ENCODE measurements around the gene CD300A. TPM values are rescaled to one million over a fixed set of nuclear protein-coding genes. Genes with fewer than 3 reads are reported as not detected.

CD300A gene
- total and polyA plus RNA-seq, 12 donors, result 1.6 to 26.6 (median 12.8) TPM

DNA sequence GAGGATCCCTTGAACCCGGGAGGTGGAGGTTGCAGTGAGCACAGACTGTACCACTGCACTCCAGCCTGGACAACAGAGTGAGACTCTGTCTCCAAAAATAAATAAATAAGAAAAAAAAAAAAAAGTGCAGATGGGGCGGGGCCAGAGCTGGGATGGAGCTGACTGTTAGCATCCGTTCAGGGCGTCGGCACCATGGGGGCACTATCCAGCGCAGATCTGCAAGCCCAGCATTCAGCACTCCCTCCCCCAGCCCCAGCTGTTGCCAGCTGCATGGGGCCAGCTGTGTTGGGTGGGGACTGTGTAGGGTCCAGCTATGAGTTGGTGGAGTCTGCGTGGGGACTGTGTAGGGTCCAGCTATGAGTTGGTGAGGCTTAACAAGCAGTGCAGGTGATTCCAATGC is 21.3 kb upstream of the CD300A start:
- H3K27ac ChIP-seq, result peak overlapping the region in 2 of 5 donors; percentile 91 to 96
- H3K36me3 ChIP-seq (replicated peaks in 1 of 2), result no peaks in the 10 kb centered on the region
- H3K4me3 ChIP-seq, result no peak overlapping the region
- peaks cover 27 to 34% of the 10 kb centered on the region in 2 donors for H3K4me1 ChIP-seq (replicated peaks in 1 of 2)
- no peaks in the 10 kb centered on the region for H3K9me3 ChIP-seq (replicated peaks in 1 of 3)
- DNase-seq, result no peak
- H3K27me3 ChIP-seq, result no peaks in the 10 kb centered on the region
- TF ChIP-seq, protein P1, sequence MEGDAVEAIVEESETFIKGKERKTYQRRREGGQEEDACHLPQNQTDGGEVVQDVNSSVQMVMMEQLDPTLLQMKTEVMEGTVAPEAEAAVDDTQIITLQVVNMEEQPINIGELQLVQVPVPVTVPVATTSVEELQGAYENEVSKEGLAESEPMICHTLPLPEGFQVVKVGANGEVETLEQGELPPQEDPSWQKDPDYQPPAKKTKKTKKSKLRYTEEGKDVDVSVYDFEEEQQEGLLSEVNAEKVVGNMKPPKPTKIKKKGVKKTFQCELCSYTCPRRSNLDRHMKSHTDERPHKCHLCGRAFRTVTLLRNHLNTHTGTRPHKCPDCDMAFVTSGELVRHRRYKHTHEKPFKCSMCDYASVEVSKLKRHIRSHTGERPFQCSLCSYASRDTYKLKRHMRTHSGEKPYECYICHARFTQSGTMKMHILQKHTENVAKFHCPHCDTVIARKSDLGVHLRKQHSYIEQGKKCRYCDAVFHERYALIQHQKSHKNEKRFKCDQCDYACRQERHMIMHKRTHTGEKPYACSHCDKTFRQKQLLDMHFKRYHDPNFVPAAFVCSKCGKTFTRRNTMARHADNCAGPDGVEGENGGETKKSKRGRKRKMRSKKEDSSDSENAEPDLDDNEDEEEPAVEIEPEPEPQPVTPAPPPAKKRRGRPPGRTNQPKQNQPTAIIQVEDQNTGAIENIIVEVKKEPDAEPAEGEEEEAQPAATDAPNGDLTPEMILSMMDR (IDR thresholded peaks at IDR 0.05), result no peak
- no peak for TF ChIP-seq POLR2A (IDR thresholded peaks at IDR 0.05)
- 77 to 94% (median 88%) methylated on average over 7 of the region's 7 CpGs for WGBS, 4 donors
- intact Hi-C loops (cut with DNase I), result no loop called here

DNA sequence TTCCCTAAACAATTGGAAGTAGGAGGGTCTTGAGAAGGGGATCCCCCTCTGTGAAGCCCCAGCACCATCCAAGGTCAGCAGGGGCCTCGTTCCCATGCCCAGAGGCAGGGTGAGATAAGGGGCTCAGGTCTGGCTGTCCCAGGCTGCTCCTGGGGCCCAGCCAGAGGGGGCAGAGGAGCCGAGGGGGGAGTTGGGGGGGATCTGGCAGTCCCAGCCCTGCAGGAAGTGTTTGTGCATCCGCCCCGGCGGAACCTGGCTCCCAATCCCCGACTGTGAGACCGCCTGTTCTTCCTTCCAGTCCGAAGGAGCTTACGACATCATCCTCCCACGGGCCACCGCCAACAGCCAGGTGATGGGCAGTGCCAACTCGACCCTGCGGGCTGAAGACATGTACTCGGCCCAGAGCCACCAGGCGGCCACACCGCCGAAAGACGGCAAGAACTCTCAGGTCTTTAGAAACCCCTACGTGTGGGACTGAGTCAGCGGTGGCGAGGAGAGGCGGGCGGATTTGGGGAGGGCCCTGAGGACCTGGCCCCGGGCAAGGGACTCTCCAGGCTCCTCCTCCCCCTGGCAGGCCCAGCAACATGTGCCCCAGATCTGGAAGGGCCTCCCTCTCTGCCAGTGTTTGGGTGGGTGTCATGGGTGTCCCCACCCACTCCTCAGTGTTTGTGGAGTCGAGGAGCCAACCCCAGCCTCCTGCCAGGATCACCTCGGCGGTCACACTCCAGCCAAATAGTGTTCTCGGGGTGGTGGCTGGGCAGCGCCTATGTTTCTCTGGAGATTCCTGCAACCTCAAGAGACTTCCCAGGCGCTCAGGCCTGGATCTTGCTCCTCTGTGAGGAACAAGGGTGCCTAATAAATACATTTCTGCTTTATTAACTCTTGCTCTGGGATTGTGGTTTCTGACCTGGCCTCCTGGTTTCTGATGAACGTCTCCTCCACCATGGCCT is 19.6 kb upstream of the CD300A start:
- WGBS, 4 donors, result 63 to 79% (median 66%) methylated on average over 13 to 31 of the region's 31 CpGs
- no peaks in the 10 kb centered on the region for H3K9me3 ChIP-seq (replicated peaks in 1 of 3)
- H3K27ac ChIP-seq, result peak overlapping the region in 4 of 5 donors; percentile 5 to 80 (median 56)
- no peaks in the 10 kb centered on the region for H3K36me3 ChIP-seq (replicated peaks in 1 of 2)
- H3K27me3 ChIP-seq, result no peaks in the 10 kb centered on the region
- TF ChIP-seq POLR2A (IDR thresholded peaks at IDR 0.05), result no peak
- TF ChIP-seq, protein P1 (IDR thresholded peaks at IDR 0.05), result no peak
- DNase-seq, result peak; percentile 24 to 82 (median 50)
- H3K4me1 ChIP-seq (replicated peaks in 1 of 2), result peaks cover 27 to 32% of the 10 kb centered on the region in 2 donors
- no peak overlapping the region for H3K4me3 ChIP-seq
- intact Hi-C loops (cut with DNase I), result no loop called here

GRCh38 chr17:74447628-74448159 is 18.7 kb upstream of the CD300A start:
- TF ChIP-seq, protein P1 (IDR thresholded peaks at IDR 0.05), result no peak
- no peak for TF ChIP-seq POLR2A (IDR thresholded peaks at IDR 0.05)
- no peak overlapping the region for H3K4me3 ChIP-seq
- intact Hi-C loops (cut with DNase I), result no loop called here
- H3K27me3 ChIP-seq, result no peaks in the 10 kb centered on the region
- no peak for DNase-seq
- H3K9me3 ChIP-seq (replicated peaks in 1 of 3), result no peaks in the 10 kb centered on the region
- H3K4me1 ChIP-seq (replicated peaks in 1 of 2), result peaks cover 22 to 27% of the 10 kb centered on the region in 2 donors
- H3K27ac ChIP-seq, result peak overlapping the region in 1 of 5 donors; percentile 80
- H3K36me3 ChIP-seq (replicated peaks in 1 of 2), result no peaks in the 10 kb centered on the region
- 91 to 96% (median 93%) methylated on average over 11 of the region's 11 CpGs for WGBS, 4 donors

GRCh38 chr17:74448756-74449155 is 17.7 kb upstream of the CD300A start:
- no peak for DNase-seq
- peak overlapping the region in 1 of 5 donors; percentile 69 for H3K27ac ChIP-seq
- H3K9me3 ChIP-seq (replicated peaks in 1 of 3), result no peaks in the 10 kb centered on the region
- H3K4me1 ChIP-seq (replicated peaks in 1 of 2), result peaks cover 17 to 27% of the 10 kb centered on the region in 2 donors
- no peak overlapping the region for H3K4me3 ChIP-seq
- WGBS, 4 donors, result 66 to 79% (median 74%) methylated on average over 8 of the region's 8 CpGs
- H3K27me3 ChIP-seq, result no peaks in the 10 kb centered on the region
- intact Hi-C loops (cut with DNase I), result no loop called here
- H3K36me3 ChIP-seq (replicated peaks in 1 of 2), result no peaks in the 10 kb centered on the region
- TF ChIP-seq, protein P1 (IDR thresholded peaks at IDR 0.05), result no peak
- TF ChIP-seq POLR2A (IDR thresholded peaks at IDR 0.05), result no peak

Measured in adrenal gland (tissue), 12 donors.